ENCODE data around the gene PEX11B.
A peak's percentile ranks its signal among the peaks of the same experiment; 100 is the strongest.
"Not testable (repeated sequence)": the region's sequence is repeated elsewhere in the genome, so short reads cannot be mapped to it uniquely, and the experiment has no call there.

PEX11B gene

DNA sequence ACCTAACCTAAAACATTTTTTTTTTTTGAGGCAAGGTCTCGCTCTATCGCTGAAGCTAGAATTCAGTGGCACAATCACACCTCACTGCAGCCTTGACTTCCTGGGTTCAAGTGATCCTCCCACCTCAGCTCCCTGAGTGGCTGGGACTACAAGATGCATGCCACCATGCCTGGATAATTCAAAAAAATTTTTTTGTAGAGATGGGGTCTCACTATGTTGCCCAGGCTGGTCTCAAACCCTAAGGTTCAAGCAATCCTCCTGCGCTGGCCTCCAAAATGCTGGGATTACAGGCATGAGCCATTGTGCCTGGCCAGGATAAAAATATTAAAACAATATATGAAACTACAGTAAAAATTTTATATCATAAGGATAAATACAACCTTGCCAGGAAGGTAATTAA, 34.4 kb upstream of the PEX11B start:
- no peak for DNase-seq (ENCODE audit: low read depth, low spot score)

- DNase-seq (ENCODE audit: low read depth, low spot score) = no peak
Measured at GRCh38 chr1:145951526-145951925, 33.0 kb upstream of the PEX11B start.

DNA sequence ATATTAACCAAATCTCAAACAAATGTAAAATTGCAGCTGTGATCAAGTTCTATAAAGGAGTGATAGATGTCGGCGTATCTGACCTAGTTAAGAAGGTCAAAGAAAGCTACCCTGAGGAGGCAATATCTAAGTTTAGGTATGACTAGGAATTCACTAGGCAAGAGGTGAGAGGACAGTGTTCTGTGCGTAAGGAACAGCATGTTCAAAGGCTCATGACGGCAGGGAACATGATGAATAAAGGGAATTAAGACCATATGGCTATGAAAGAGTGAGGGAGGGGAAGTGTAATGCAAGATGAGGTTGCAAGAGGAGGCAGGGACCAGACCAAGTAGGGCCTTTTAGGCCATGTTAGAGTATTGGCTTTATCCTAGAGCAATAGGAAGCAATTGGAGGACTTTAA, 30.7 kb upstream of the PEX11B start:
- no peak for DNase-seq (ENCODE audit: low read depth, low spot score)

GRCh38 chr1:145947551-145947950, 29.0 kb upstream of the PEX11B start:
- no peak for DNase-seq (ENCODE audit: low read depth, low spot score)

DNA sequence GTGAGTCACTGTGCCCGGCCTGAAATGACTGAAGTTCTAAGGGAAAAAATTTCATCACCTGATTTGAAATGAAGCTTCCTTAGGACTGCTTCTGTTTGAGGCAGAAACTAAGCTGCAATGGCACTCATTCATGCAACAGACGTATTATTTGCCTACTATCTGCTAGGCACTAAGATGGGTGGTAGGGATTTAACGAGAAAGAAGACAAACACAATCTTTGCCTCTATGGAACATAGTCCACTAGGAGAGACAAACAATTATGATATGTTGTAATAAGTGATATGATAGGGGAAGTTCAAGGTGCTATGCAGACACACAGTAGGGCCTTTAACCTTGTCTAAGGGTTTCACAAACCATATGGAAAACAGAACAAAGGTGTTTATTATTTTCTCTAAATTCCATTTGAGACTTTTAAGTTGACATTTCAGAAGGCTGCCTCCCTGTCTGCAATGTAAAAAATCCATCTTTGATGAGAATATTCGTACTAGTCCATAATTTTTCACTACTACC, 28.0 kb upstream of the PEX11B start:
- no peak for DNase-seq (ENCODE audit: low read depth, low spot score)

DNA sequence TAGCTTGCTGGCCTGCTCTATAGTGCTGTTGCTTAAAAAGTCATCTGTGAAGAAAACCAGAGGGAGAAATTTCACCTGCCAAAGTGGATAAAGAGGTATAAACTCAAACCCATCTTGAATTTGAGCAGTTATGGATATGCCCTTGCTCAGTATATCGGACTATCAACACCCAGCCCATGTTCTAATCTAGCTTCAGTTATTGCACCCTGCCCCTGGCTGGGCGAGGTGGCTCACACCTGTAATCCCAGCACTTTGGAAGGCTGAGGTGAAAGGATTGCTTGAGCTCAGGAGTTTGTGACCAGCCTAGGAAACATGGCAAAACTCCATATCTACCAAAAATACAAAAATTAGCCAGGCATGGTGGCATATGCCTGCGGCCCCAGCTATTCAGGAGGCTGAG, 26.0 kb upstream of the PEX11B start:
- no peak for DNase-seq (ENCODE audit: low read depth, low spot score)

GRCh38 chr1:145942871-145943270, 24.4 kb upstream of the PEX11B start:
- no peak for DNase-seq (ENCODE audit: low read depth, low spot score)

GRCh38 chr1:145942405-145942804, 23.9 kb upstream of the PEX11B start:
- no peak for DNase-seq (ENCODE audit: low read depth, low spot score)

- no peak for DNase-seq (ENCODE audit: low read depth, low spot score)
Measured at GRCh38 chr1:145937436-145937835, 18.9 kb upstream of the PEX11B start.

- no peak for DNase-seq (ENCODE audit: low read depth, low spot score)
Measured at GRCh38 chr1:145936247-145936646, 17.7 kb upstream of the PEX11B start.

- no peak for DNase-seq (ENCODE audit: low read depth, low spot score)
Measured at GRCh38 chr1:145935708-145936107, 17.2 kb upstream of the PEX11B start.

GRCh38 chr1:145932522-145933009, 14.0 kb upstream of the PEX11B start:
- DNase-seq (ENCODE audit: low read depth, low spot score) = not testable (repeated sequence)

DNA sequence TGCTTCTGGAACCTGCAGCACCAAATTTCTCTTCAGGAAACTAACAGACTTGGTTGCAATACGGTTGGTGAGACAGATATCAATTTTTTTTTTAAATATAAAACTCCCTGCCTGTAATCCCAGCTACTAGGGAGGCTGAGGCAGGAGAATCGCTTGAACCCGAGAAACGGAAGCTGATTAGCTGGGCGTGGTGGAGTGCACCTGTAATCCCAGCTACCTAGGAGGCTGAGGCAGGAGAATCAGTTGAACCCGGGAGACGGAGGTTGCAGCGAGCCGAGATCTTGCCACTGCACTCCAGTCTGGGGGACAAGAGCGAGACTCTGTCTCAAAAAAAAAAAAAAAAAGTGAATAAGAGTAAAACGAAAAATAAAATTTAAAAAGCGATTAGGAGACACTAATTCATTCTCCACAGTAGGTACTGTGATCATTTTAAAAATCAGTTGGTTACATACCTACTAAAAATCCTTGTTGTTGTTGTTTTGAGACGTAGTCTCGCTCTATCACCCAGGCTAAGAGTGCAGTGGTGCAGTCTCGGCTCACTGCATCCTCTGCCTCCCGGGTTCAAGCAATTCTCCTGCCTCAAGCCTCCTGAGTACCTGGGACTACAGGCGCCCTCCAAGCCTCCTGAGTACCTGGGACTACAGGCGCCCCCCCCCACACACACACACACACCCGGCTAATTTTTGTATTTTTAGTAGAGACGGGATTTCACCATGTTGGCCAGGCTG, 9.6 kb upstream of the PEX11B start:
- DNase-seq (ENCODE audit: low read depth, low spot score) = no peak

DNA sequence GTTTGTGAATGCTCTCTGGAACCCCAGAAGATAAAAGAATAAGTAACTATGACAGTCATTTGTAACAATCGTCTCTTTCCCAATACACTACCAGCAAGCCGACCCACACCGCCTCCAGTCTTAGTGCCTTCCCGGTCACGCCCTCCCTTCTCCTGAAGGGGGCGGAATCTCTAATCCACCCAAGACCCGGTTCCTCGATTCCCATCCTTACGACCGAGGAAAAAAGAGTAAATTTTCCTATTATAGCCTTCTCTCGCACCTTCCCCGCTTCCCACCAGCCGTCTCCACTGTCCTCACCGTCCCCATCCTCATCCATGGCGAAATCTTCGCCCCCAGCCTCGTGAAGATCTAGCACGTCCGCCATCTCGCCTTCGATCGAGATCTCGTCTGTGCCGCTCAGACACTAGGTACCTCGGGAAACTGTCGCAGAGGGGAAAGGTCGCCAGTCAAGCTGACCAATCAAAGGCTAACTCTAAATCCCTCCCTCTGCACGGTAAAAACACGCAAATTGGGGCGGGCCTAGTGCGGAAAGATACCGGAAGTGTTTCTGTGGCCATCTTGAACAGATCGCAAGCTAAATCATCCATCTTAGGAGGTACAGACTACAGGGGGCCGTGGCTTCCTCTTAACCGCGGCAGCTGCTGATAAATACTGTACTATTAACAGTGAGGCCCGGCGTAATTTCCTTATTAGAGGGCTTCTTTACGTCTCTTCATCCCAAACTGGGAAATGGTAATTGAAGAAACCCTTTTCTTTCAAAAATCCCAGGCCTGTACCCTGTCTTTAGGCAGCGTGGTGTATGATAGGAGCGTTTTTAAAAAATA, 8.8 kb upstream of the PEX11B start, which contains the start of gene RBM8A:
TSS of gene RBM8A (minus strand) at position 422 of the 824 bp plus-strand sequence. CDS start at position 364, 58 bp downstream.
- DNase-seq (ENCODE audit: low read depth, low spot score) = peak; percentile 97

DNA sequence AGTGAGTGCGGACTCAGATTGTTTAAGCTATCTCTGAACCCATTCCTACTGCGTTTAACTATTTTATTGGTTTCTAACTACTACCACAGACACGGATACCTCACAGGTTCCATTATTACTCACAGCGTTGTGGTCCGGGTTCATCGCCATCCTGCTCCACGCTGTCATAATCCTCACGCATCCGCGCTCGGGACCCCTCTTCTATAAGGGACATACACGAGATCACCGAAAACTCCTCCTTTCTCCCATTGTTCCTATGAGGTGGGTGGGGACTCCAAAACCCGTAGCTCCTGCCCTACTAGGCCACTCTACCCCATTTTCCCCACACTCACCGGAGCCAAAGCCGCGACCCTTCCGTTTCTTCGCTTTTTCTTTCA, 8.2 kb upstream of the PEX11B start:
- no peak for DNase-seq (ENCODE audit: low read depth, low spot score)

- DNase-seq (ENCODE audit: low read depth, low spot score) = no peak
Measured at GRCh38 chr1:145922266-145922665, 3.7 kb upstream of the PEX11B start.

- DNase-seq (ENCODE audit: low read depth, low spot score) = not testable (repeated sequence)
Measured at GRCh38 chr1:145920297-145920696, 1.8 kb upstream of the PEX11B start.

DNA sequence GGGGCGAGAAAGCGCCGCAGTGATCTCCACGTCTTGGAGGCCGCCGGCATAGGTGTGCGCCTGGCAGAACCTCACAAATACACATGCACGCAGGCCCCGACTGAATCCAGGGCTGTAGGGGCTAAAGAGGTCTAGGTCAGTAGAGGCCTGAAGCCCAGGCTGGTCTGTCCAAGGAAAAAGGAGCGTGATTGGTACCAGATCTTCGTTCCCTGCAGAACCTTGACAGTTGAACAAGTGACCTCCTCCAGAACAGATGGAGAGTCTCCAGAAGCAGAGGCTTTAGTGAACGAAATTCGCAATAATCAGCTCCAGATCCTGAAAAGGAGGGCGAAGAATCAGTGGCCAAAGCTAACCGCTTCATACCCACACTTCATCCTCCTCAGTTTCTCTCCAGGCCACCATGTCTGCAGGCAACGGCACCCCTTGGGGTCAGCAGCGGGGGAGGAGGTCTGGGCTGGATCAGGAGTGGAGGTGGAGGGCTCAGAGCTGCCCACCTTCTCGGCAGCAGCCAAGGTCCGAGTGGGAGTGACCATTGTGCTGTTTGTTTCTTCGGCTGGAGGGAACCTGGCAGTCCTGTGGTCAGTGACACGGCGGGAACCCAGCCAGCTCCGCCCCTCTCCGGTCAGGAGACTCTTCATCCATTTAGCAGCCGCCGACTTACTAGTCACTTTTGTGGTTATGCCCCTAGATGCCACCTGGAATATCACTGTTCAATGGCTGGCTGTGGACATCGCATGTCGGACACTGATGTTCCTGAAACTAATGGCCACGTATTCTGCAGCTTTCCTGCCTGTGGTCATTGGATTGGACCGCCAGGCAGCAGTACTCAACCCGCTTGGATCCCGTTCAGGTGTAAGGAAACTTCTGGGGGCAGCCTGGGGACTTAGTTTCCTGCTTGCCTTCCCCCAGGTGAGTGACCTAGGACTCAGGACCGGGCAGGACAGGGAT, 749 bp upstream of the PEX11B start:
- DNase-seq (ENCODE audit: low read depth, low spot score) = no peak

GRCh38 chr1:145917595-145917994, 922 bp downstream of the PEX11B start:
- DNase-seq (ENCODE audit: low read depth, low spot score) = no peak

DNA sequence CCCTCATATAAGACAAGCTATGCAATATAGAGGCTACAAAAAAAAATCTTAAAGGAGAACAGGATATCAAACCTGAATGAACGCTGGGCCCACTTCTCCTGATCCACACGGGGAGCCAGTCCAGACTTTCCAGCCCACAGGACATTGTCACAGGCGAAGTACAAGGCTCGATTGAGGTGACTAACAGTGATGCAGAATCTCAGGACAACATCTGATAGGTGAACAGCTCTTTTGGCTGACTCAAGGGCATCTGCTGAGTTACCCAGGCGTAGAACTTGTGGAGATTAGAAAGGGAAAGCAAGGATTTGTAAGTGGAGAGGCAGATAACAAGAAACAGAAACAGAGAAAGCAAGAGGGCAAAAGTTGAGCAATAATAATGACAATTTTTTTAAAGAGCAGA, 1.8 kb downstream of the PEX11B start:
- no peak for DNase-seq (ENCODE audit: low read depth, low spot score)

- DNase-seq (ENCODE audit: low read depth, low spot score) = no peak
Measured at GRCh38 chr1:145912128-145912641, 6.3 kb downstream of the PEX11B start.
